HG03159 (cell line): ENCODE results near the gene WLS.

Source experiments
- ATAC-seq: cut with Tn5 transposase; IDR thresholded peaks from one replicate; pipeline ENCODE4 v1.9.1; 2021; ENCODE audit warnings: mild to moderate bottlenecking, moderate library complexity; ENCODE audit not compliant: unreplicated experiment

The WLS gene

GRCh38 chr1:68229650-68230483 is 2.5 kb downstream of the WLS start:
- no peak for ATAC-seq

DNA sequence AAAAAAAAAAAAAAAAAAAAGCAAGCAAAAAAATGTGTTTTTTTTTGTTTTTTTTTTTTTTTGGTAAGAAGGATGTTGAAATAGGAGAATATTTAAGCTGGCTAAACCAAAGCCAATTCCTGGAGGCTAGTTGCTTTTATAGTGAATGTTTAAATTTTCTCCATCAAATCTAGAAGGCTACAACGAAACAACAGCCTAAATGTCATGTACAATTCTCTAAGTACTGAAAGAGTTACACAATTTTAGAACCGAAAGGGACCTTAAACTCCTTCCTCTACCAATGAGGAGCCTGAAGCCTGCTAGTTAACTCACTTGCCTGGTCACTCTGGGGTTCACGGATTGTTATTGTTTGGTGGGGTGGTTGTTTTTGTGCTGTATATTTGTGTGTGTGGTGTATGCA is 3.5 kb downstream of the WLS start:
- ATAC-seq, result no peak

GRCh38 chr1:68227598-68227997 is 4.7 kb downstream of the WLS start:
- no peak for ATAC-seq

GRCh38 chr1:68225781-68226180 is 6.5 kb downstream of the WLS start:
- ATAC-seq, result no peak

DNA sequence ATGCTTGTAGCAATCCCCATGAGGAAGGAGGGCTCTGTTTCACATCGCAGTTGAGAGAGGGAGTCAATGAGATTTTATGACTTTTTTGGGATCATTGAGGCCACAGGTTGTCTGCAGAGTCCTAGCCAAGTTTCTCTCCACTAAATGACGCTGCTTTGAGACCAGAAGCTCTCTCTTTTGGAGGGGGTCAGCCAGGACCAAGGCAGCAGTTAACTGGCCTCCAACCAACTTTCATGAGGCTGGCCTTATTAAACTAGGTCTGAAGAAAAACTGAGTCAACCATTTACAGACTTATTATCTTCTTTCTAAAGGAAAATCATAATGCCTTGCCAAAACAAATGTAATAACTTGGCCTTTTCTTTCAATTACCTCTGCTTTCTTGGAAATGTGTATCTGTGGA is 8.6 kb downstream of the WLS start:
- no peak for ATAC-seq

GRCh38 chr1:68221980-68222373 is 10.3 kb downstream of the WLS start:
- no peak for ATAC-seq

DNA sequence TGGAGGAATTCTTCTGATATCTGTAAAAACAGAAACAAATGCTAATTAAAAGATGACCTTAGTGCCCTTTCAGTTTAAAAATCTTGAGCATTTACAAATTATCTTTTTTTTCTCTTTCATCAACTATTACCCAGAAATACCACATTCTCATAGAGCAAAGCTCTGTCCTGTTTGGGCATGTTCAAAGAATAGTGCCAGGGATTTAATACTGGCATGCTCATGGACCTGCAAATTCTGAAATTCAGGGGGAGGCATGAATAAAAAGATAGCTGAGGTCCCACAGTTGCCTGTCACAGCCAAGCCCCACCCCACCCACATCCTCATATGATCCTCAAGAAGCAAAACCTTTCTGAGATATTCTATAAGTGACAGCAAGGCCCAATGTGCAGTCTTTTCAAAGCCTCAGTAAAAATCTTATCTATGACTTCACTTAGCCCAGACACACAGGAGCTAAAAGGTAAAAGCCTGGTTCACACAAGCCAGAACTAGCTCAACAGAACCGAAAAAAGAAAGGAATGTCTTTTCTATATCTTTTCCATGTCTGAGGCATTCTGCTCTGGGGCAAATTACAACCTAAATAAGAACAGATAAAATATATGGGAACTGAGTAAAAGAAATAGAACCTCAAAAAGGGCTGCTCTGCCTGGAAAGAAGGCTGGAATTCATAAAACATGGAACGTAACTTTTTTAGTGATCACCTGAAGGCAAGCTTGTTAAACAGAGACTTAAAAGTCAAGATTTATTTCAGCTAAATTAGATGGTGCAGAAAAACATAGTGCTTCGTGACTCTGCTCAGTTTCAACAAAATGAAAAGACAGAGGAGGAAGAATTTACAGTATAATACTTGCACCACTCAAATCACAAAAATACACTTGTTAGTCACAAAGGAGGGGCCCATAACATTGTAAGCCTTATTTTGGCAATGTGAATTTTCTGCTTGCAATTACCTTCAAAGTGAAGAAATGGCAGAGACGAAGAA is 11.0 kb downstream of the WLS start:
- no peak for ATAC-seq

DNA sequence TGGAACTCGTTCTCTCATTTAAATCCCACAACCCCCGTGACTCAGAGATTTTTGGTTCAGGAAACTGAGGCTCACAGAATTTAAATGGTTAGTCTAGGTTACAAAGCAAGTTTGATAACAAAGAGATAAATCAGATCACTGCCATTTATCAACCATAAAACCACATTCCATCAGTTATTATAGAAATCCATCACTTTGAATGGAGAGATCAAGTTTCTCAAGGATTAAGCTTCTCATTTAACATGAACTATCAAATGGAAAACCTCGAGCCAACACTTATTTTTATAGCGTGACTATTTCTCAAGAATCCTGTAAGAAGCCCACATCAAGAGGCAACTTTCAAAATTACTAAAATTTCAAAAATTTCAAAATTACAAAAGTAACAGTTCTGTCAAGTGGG is 11.9 kb downstream of the WLS start:
- no peak for ATAC-seq

- no peak for ATAC-seq
Measured at GRCh38 chr1:68218490-68218889, 13.8 kb downstream of the WLS start.

- no peak for ATAC-seq
Measured at GRCh38 chr1:68217618-68218017, 14.7 kb downstream of the WLS start.

DNA sequence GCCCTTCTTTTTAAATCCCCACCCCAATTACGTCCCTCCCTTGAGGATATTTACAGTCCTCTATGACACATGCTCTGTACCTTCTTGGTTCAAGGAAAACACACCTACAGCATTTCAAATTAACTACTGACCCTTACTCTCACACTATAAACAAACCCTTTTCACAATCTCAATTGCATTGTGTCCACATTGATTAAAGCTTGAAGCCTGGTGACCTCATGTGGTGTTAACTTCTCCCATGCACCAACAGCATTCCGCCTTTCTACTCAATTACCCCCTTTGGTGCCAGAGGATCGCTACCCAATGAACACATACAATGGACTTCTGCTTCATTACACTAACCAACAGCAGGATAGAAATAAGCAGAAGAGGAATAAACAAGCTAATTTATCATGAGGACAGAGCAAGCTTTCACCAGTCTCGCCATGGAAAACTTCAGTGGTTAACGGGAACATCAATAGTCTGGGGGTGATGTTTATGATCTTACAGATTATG is 15.2 kb downstream of the WLS start:
- ATAC-seq, result no peak

- ATAC-seq, result no peak
Measured at GRCh38 chr1:68216089-68216772, 16.1 kb downstream of the WLS start.

DNA sequence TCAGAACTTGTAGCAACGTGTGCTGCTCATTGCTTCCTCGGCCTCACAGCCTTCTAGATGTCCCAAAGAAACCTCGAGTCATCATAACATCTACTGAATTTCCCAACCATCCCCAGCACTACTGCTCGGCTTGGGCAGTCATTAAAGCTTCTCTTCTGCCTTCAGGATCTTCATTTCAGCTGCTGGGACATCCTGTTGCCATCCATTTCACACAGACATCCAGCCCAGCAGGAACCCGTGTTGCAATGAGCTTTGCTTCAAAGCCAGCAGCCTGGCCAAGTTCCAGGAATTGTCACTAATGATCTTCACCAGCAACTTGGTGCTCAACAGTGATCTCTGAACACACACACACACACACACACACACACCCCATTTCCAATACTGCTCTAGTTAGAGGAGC is 18.5 kb downstream of the WLS start:
- ATAC-seq, result no peak

- no peak for ATAC-seq
Measured at GRCh38 chr1:68211761-68212380, 20.5 kb downstream of the WLS start.

DNA sequence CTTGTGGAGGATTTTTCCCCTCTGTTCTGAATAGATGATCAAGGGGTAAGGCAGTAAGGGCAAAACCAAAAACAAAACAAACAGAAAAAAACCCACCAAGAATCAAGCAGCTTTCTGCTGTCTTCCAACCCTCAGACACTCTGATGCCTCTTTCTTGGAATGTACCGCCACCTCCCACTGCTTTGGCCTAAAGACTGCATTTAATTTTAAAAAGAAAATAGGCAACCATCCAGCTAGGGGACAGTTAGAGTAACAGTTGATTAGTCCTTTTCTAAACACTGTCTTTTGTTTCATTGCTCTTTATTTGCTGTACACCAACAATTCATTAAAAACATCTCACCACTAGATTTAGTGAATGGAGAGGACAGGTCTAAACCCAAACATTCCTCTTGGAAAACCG is 21.5 kb downstream of the WLS start:
- no peak for ATAC-seq

DNA sequence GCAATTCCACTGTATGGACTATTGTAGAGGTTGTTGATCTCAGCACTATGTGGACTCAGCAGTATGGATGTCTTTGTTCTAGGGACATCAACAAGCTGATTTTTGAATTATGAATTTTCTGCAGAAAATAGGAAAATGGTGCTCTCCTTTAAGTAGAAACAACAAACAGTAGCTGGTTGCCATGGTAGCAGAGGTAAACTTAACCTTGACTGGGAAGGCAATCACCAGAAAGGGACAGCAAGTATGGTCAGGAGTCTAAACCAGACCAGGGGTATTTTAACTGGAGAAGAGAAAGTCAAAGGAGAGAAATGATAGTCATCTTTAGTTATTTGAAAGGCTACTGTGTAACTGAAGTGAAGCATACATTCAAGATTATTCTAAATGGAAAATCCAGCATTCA is 22.3 kb downstream of the WLS start:
- ATAC-seq, result no peak

- no peak for ATAC-seq
Measured at GRCh38 chr1:68206848-68207689, 25.3 kb downstream of the WLS start.

- no peak for ATAC-seq
Measured at GRCh38 chr1:68205794-68206358, 26.4 kb downstream of the WLS start.

DNA sequence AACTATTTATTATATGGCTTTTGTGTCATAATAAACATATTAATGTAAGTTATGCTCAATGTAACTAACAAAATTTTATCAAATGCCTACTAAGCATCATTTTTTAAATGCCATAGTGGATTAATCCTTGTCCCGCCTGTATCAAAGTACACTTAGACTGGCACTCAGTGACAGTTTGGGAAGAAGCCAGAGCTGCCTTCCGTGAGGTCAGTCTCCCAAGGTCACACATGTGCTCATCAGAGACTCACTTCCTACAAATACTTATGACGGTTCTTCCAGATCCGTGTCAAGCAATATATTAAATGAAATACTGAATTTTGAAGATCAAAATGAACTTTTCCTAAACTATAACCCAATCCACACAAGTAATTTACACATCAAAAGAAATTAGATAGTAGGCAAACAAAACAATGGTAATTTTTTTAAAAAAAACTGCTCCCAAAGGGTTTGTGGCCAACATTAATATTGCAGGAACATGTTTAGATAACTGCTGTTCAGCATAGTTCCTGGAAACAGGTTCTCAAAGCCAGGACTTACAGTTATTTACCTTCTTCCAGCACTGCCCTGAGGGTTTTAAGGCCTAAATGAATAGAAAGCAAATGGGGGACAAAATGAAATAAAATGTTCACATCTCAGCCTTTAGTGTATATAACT is 27.2 kb downstream of the WLS start:
- ATAC-seq, result no peak
